ENCODE measurements around the gene WNT16. TPM values are rescaled to one million over a fixed set of nuclear protein-coding genes. Genes with fewer than 3 reads are reported as not detected.

The WNT16 gene
- total RNA-seq, 1 experiment from 2014 or later, result not detected

- Histone ChIP-seq H2BK12ac (ENCODE audit: insufficient read length, low read depth, low read length) (no peak overlapping the region), H3K79me2 (ENCODE audit: insufficient read depth, low read length) (no peaks in the 10 kb centered on the region), H2AFZ (ENCODE audit: low read length) (no peak overlapping the region), H4K91ac (ENCODE audit: insufficient read length, low read depth, low read length) (no peak overlapping the region), H2BK120ac (ENCODE audit: low read depth, low read length, poor library complexity, severe bottlenecking) (no peak overlapping the region), H3K27ac (ENCODE audit: insufficient read length, low read depth, low read length) (no peak overlapping the region), H4K20me1 (ENCODE audit: control insufficient read depth, insufficient read depth, insufficient read length) (no peaks in the 10 kb centered on the region), H4K8ac (replicated peaks; ENCODE audit: insufficient read length, low read depth, low read length) (no peak overlapping the region), H2BK20ac (ENCODE audit: low read depth, low read length, poor library complexity, severe bottlenecking) (no peak overlapping the region), H3K18ac (ENCODE audit: insufficient read length, low read depth, low read length) (no peak overlapping the region), H3K23me2 (ENCODE audit: insufficient read length, low read depth, low read length, poor library complexity, severe bottlenecking) (no peaks in the 10 kb centered on the region), H3K9me3 (ENCODE audit: control insufficient read depth, low read depth, low read length) (no peaks in the 10 kb centered on the region), H3K79me1 (ENCODE audit: insufficient read depth, low read depth, low read length, poor library complexity, severe bottlenecking) (no peaks in the 10 kb centered on the region), H3K56ac (ENCODE audit: insufficient read length, low read depth, low read length) (no peak overlapping the region), H3K4me1 (ENCODE audit: insufficient read depth, low read length) (0 out of 2 replicates have a peak, but pooled peaks cover 2% of the 10 kb centered on the region), H3K23ac (ENCODE audit: insufficient read length, low read depth, low read length) (no peak overlapping the region), H2BK15ac (ENCODE audit: low read depth, low read length) (no peak overlapping the region), H4K5ac (ENCODE audit: insufficient read length, low read depth, low read length) (no peak overlapping the region), H3K14ac (ENCODE audit: insufficient read depth, low read length) (no peak overlapping the region), H3K27me3 (ENCODE audit: insufficient read depth, low read length) (no peaks in the 10 kb centered on the region), H3T11ph (ENCODE audit: low read length) (no peak overlapping the region), H3K4ac (ENCODE audit: low read depth, low read length) (no peak overlapping the region), H2BK5ac (ENCODE audit: insufficient read length, low read length) (no peak overlapping the region), H3K9ac (ENCODE audit: extremely low read depth, insufficient read length, low read length) (no peak overlapping the region), H2AK5ac (ENCODE audit: insufficient read length, low read length) (no peak overlapping the region), H3K4me2 (ENCODE audit: insufficient read depth, insufficient read length, low read length) (no peak overlapping the region)
- Mint-ChIP-seq H3K27me3 (ENCODE audit: low read depth) (no peaks in the 10 kb centered on the region), H3K36me3 (ENCODE audit: insufficient read depth in 1 of 3, low read depth in 3 of 3) (peaks cover 3 to 4% (median 4%) of the 10 kb centered on the region in 3 experiments; a peak in 3 of 7 replicates), H3K4me3 (no peak overlapping the region), H3K27ac (no peak overlapping the region), H3K4me1 (peaks cover 11 to 13% of the 10 kb centered on the region in 2 experiments), H3K9me3 (peaks cover 4 to 7% of the 10 kb centered on the region in 2 experiments; a peak in 4 of 5 replicates)
- no peak for DNase-seq
- no peak for TF ChIP-seq CTCF (conservative IDR thresholded peaks at IDR 0.05)
- WGBS (ENCODE audit: extremely low coverage, insufficient read length, low lambda C conversion rate), result no CpG with 5 or more reads among the region's 2 CpGs
Observed at GRCh38 chr7:121279060-121279620, 49.7 kb upstream of the WNT16 start.
